Skin of body (tissue), 2 donors: ENCODE measurements around the gene FBXO40. TPM values are rescaled to one million over a fixed set of nuclear protein-coding genes. Genes with fewer than 3 reads are reported as not detected.

Source experiments
- DNase-seq: peaks from one replicate; lab custom pipeline; 2025; lab: John Stamatoyannopoulos, UW
- total RNA-seq: library from RNA; depleted of rRNA; stranded (reverse); fragments of >200 nt; gene quantifications from one replicate; pipeline ENCODE4 v1.2.3, GENCODE V29; 2014

The FBXO40 gene
- total RNA-seq, 1 donor from 2014 or later: 0.59 TPM

DNA sequence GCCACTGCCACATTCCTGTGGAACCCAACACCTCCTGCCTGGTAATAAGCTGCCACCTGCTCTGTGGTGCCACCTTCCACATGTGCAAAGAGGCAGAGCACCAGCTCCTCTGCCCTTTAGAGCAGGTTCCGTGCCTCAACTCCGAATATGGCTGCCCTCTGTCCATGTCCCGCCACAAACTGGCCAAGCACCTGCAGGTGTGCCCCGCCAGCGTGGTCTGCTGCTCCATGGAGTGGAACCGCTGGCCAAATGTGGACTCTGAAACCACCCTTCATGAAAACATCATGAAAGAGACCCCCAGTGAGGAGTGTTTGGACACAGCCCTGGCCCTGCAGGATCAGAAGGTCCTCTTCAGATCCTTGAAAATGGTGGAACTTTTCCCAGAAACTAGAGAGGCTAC lies 28.3 kb downstream of the FBXO40 start:
- no peak for DNase-seq

- no peak for DNase-seq
Measured at GRCh38 chr3:121624147-121624899, 31.1 kb downstream of the FBXO40 start.

DNA sequence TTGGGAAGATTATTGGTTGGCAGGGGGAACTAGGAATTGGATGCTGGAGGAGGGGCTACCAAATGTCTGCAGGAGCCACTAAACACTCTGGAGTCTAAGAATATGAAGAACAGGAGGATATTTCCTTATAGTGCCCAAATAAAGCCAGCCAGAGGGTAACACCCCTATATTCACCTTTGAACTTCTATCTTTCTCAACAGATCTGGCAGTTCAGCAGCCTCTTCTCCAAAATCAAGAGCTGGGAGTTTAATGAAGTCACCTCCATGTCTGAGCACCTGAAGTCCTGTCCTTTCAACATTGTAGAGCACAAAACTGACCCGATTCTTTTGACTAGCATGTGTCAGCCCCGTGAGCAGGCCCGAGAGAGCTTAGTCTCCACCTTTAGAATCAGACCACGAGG lies 33.3 kb downstream of the FBXO40 start:
- no peak for DNase-seq

DNA sequence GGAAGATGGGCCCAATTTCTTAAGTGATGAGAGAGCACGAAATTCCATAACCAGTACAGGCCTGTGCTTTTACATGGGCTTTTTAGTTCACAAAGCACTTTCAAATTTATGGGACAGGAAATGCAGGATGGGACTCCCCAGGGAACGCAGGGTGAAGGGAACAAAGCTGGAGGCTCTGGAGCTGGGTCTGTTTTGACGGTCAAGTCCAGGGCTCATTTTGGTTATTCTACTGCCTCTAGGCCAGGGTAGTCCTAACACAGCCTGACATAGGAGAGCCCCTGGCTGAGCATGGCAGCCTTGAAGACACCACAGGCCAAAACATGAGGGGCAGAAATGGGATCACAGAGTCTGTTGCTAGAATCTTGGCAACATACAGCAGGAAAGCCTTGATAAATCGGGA lies 34.0 kb downstream of the FBXO40 start:
- no peak for DNase-seq

GRCh38 chr3:121627622-121628021 lies 34.4 kb downstream of the FBXO40 start:
- no peak for DNase-seq

GRCh38 chr3:121629601-121630000 lies 36.4 kb downstream of the FBXO40 start:
- DNase-seq: no peak

DNA sequence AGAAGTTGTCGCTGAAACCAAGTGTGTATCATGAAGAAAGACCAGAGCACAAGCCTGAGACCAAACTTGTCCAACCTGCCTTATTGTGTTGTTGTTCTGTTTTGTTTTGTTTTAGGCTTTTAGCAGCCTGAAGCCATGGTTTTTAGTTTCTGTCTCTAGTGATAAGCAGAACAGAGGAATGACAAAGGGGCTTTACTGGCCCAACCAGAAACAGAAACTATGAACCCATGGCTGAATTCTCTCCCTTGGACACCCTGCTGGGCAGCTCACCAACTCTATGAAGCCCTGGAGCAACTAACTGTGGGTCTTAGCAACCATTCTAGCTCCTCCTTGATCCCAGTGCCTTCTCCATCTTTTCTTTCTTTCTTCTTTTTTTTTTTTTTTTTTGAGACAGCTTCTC lies 37.2 kb downstream of the FBXO40 start:
- DNase-seq: no peak

DNA sequence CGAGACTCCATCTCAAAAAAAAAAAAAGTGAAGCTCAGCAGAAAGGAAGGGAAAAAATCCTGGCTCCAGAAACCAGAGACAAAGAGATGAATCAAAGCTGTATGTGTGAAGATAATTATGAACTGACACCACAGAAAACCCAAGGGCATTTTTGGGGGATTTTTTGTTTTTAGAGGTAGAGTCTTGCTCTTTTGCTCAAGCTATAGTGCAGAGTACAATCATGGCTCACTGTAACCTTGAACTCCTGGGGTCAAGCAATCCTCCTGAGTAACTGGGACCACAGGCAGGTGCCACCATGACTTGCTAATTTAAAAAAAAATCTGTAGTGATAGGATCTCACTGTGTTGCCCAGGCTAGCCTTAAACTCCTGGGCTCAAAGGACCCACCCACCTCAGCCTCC lies 44.7 kb downstream of the FBXO40 start:
- DNase-seq: no peak

GRCh38 chr3:121641127-121641526 lies 47.9 kb downstream of the FBXO40 start:
- DNase-seq: no peak

GRCh38 chr3:121642601-121643314 lies 49.6 kb downstream of the FBXO40 start:
- DNase-seq: no peak

- DNase-seq: no peak
Measured at GRCh38 chr3:121645054-121645453, 51.9 kb downstream of the FBXO40 start.

DNA sequence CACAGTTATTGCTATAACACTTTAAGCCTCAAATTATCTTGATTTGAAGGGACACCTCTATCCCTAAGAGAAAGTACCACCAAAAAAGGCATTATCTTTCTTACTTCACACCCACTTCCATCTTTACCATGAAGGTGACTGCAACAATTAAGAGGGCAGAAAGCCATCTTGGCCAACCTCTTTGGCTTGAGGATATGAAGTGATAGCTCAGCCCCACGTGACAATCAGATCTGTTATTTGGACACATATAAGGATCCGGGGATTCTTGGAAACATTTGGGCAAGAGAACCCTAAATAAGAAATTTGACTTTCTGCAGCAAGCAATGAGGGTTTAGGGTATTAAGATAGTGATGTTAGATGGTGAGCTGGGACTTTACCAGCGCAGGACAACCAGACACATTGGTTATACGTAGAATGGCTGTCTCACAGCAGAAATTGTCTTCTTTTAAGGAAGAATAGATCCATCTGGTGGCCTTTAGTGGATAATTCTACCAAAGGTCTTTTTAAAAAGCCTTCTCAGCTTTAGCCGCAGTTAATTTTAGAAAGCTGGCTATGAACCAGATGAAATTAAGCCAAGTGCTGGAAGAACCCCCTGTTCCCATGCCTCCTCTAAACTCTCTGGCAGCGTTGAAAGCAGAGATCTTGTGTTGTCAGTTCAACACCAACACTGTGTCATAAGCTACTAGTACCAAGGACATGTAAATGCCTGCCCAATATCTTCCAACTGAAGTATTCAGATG lies 55.2 kb downstream of the FBXO40 start:
- no peak for DNase-seq

GRCh38 chr3:121649645-121650044 lies 56.5 kb downstream of the FBXO40 start:
- DNase-seq: no peak

GRCh38 chr3:121651684-121652083 lies 58.5 kb downstream of the FBXO40 start:
- DNase-seq: no peak

DNA sequence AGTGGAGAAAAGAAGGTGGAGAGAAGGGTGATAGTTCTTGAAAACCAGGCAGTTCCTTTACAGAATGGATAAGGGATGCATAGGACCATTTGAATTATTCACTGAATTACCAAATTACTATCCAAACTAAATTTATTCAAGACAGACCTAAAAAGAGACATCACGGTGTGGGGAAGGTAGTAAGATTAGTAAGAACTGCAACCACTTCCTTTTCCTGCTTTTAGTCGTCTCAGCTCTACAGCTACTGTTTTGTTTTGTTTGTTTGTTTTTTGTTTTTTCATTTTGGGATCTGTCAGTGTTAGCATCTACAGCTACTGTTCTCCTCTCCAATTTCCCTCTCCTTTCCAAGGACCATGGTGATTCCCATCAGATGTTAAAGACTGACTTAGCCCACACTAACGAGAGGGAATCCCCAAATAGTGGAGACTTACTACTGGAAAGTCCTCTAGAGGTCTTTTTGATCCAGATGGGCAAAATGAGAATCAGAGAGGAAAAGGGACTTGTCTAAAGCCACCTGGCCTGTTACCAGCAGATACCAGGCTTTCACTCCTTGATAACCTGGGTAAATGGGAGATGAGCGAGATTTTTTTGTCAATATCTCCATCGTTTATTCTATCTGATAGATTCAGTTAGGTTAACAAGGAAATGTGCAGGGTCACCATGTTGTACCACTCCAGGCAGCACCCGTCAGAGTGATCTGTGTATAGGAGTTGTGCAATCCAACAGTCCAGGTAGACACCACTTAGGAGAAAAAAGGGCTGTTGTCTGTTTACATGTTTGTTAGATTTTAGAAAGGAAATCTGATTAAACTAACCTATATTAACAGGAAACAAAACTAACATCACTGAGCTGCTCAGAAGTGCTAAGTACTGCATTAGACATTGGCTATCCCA lies 61.6 kb downstream of the FBXO40 start:
- DNase-seq: no peak

- no peak for DNase-seq
Measured at GRCh38 chr3:121658716-121659435, 65.7 kb downstream of the FBXO40 start.

- no peak for DNase-seq
Measured at GRCh38 chr3:121659586-121659985, 66.4 kb downstream of the FBXO40 start.

- no peak for DNase-seq
Measured at GRCh38 chr3:121660356-121661171, 67.4 kb downstream of the FBXO40 start, which contains the start of gene HCLS1. HCLS1 (minus strand) TSS chr3:121660903; CDS start chr3:121658347, 2,556 bp downstream.

DNA sequence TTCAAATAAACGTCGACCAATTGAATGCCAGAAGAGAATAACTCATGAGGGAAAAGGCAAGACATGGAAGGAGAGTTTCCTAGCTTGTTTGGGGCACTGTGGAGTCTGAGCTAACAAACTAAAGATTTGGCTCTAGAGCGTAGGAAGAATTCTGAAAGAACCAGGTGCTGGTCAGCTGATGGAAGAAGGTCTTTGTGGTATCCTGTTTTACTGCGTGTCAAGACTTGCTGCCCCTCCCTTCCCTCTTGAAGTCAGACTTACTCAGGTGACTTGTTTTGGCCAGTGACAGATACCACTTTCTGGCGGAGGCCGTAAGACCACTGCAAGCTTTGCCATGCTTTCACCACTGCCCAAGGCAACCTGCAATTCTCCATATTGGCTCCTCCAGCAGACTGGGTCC lies 68.2 kb downstream of the FBXO40 start:
- no peak for DNase-seq

DNA sequence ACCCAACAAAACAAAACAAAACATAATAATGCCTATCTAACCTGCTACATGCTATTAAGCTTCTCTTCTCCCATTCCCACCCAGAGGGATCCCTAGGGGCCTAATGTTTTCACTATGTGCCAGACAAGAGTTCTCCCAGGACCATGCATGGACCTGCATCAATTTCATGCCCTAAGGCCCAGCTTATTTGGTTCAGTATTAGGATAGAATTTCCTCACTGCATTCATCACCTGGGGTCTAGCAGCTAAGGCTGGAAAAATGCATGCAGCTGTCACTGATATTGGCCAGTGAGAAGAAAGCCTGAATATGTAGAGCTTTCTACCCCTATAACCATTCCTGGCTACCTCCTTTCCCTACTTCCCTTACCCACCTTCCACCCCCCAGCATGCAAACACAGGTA lies 69.6 kb downstream of the FBXO40 start:
- no peak for DNase-seq
